HG03066 (cell line): Measurements from ENCODE around the gene SIL1.
"Not testable (repeated sequence)": the region's sequence is repeated elsewhere in the genome, so short reads cannot be mapped to it uniquely, and the experiment has no call there.

Experiments
- ATAC-seq: cut with Tn5 transposase; IDR thresholded peaks from one replicate; pipeline ENCODE4 v1.9.1; 2021; ENCODE audit warnings: low read depth; ENCODE audit not compliant: unreplicated experiment

The SIL1 gene

DNA sequence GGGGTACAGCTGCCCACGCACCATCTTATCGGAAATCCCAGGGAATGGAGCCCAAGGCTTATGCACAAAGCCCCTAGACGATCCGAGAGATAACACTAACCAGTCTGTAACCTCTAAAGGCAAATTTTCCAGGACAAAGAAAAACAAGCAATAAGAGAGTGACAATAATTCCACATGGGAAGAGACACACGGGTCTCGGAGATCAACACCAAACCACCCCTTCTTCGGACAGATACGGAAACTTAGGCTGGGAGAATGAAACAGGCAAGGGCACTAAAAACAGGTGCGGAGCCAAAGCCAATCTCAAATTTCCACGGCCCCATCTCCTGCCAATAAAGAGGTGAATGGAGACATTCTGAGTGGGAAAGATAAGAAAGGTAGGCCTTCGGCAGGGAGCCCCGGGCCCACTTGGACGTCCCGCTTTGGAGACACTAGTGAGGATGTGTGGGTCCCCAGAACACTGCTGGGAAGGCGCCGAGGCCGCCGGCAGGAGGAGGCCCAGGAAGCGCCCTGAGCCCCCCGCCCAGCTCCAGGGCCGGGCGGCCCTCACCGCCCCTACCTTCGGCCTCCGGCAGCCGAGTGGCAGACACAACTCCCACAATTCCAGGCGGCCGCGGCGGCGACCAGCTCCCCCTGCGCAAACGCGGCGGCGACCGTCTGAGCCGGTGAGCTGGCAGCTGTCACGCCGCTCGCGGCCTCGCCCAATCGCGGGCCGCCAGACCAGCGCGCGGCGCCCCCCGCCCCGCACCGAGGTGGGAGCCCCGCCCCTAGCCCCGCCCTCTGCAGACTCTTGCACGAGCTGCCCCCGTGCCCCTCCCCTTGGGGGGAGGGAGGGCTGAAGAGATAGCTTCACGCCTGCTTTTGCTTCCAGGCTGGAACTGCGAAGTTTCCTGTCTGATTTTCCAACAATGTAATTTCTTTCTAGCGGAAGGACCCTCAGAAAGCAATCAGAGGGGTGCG, at the start of gene SIL1:
TSS of gene SIL1 (minus strand) at position 659 of the 960 bp plus-strand sequence. CDS start 70,525 bp downstream, outside the sequence.
- peak; percentile 94 for ATAC-seq

- no peak for ATAC-seq
Measured at GRCh38 chr5:139246394-139246793, 48.2 kb upstream of the SIL1 start.

GRCh38 chr5:139245637-139246339, 47.6 kb upstream of the SIL1 start:
- ATAC-seq = no peak

GRCh38 chr5:139243425-139243970, 45.3 kb upstream of the SIL1 start:
- ATAC-seq = no peak

- no peak for ATAC-seq
Measured at GRCh38 chr5:139241139-139241538, 43.0 kb upstream of the SIL1 start.

DNA sequence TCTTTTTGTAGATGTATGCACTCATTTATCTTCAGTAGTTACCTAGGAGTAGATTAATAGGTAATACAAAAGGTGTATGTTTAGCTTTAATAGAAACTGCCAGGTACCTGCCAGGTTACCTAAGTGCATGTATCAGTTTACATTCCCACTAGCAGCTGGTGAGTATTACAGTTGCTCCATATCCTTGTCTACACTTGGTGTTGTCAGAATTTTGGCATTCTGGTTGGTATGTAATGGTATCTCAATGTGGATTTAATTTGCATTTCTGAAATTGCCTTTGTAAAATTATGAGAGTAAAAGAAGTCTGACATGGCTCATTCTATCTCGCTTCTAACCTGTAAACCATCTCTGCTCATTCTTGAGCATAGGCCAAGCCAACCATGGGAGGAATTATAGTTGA, 38.3 kb upstream of the SIL1 start:
- ATAC-seq = no peak

DNA sequence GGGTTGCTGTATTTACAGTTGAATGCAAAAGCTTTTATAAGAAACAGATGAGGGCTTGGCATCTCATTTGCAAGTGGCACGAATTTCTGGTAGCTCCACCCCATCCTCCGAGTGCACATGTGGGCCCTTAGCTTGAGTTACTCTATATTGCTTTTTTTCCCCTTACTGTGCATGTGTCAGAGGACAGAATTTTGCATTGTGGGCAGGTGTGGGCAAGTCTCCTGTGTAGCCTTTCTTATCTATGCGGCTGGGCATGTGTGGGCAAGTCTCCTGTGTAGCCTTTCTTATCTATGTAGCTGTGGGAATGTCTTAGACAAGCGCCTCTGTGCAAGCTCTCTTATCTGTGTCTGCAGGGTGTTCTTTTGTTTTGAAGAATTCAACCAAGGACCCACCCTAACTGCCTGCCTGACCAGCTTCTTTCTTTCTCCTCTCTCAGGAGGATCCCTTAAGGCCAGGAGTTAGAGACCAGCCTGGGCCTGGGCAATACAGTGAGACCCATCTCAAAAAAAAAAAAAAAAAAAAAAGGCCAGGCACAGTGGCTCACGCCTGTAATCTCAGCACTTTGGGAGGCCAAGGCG, 34.1 kb upstream of the SIL1 start:
- ATAC-seq = no peak

DNA sequence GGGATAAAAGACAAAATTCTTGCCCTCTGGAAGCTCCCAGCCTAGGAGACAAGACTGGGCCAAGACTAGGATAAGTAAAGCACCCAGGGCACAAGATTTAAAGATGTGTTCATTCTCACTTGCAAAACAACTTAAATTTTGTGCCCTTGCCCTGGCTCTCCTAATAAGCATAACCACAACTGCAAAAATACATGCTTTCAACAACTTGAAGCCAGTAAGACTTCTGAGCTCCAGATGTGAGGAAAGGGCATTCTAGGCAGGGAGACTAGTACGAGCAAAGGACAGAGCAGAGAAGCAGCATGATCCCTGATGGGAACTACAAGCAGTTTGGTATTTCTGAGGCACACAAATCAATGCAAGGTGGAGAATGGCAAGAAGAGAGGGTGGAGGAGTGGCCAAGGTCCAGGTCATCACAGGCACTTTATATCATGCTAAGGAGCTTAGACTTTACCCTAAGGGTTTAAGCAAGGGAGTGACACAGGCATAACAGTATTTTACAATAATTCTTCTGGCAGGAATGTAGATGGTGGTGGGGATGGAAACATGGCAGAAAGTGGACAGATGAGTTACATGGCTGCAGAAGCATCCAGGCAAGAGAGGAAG, 30.1 kb upstream of the SIL1 start:
- ATAC-seq = no peak

DNA sequence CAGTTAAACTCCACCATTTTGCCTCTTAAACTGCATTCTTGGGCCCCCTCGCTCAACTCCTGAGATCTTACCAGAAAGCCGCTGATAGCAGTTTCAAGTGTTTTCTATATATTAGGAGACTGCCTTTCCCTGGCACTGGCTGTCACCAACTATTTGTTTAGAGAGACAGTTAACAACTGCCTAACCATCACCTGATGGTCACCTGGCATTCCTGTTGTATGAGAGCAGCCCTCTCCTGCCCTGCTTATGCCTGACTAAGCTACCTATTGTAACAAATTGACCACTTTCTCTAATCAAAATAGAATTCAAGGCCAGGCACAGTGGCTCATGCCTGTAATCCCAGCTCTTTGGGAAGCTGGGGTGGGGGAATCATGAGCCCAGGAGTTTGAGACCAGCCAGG, 28.0 kb upstream of the SIL1 start:
- ATAC-seq = no peak

- no peak for ATAC-seq
Measured at GRCh38 chr5:139223481-139223880, 25.3 kb upstream of the SIL1 start.

DNA sequence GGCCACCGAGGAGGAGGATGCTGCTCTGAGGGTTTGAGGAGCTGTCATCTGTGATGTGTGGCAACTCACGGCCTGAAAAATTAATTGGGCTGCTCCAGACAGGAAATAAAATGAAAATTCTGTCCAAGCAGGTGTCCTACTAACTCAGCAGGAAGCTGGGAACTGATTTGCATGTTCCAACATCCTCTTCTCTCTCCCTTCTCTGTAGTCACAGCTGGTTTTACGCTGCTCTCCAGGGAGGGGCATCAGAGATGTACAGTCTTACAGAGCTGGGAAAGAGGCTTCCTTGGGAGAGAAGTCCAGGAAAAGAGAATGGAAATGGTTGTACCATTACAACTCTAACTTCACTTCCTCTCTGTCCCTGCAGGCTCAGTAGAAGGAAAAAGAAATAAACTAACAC, 24.2 kb upstream of the SIL1 start:
- ATAC-seq = no peak

DNA sequence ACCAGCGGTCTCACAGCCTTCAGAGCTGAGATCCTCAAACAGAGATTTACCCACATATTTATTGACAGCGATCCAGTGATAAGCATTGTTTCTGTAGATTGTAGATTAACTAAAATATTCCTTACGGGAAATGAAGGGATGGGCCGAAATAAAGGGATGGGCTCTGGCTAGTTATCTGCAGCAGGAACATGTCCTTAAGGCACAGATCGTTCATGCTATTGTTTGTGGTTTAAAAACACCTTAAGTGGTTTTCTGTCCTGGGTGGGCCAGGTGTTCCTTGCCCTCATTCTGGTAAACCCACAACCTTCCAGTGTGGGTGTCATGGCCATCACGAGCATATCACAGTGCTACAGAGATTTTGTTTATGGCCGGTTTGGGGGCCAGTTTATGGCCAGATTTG, 19.9 kb upstream of the SIL1 start:
- not testable (repeated sequence) for ATAC-seq

- no peak for ATAC-seq
Measured at GRCh38 chr5:139215107-139215975, 17.2 kb upstream of the SIL1 start.

DNA sequence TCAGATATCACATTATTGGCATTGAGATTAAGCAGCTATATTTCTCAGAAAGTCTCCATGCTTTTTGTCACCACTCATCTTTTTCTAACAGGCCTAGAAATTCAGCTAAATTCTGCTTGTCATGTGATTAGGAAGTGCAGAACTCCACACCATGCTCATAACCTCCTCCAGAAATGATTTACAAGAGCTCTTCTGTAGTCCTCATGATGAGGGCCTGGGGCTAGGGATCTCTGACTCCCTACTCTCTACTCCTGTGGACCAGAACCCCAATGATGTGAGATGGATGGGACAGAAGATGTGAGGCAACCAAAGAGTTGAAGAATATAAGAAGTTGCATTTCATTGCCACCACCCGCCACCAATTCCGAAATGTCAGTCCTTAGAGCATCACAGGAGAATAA, 16.5 kb upstream of the SIL1 start:
- ATAC-seq = no peak

- ATAC-seq = no peak
Measured at GRCh38 chr5:139212906-139213305, 14.7 kb upstream of the SIL1 start.

- no peak for ATAC-seq
Measured at GRCh38 chr5:139212486-139212885, 14.3 kb upstream of the SIL1 start.

DNA sequence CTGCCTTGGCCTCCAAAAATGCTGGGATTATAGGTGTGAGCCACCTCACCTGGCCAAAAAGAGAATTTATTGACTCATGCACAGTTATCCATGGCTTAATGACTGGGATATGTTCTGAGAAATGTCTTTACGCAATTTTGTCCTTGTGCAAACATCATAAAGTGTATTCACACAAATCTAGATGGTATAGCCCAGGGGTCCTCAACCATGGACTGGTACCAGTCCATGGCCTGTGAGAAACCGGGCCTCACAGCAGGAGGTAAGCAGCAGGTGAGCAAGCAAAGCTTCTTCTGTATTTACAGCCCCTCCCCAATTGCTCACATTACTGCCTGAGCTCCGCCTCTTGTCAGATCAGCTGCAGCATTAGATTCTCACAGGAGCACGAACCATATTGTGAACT, 12.4 kb upstream of the SIL1 start:
- no peak for ATAC-seq

GRCh38 chr5:139207297-139208000, 9.3 kb upstream of the SIL1 start:
- no peak for ATAC-seq

- ATAC-seq = no peak
Measured at GRCh38 chr5:139205586-139205985, 7.4 kb upstream of the SIL1 start.
